CD4-positive, alpha-beta T cell treated with Interferon alpha-2 for 1 hour (primary cell): Measurements from ENCODE around the gene AKT1S1.
"Not testable (repeated sequence)": the region's sequence is repeated elsewhere in the genome, so short reads cannot be mapped to it uniquely, and the experiment has no call there.

ENCODE experiments used
- DNase-seq, 2 donors: peaks; one replicate each; pipeline ENCODE4 v3.0.0-alpha.2; 2020 to 2022

AKT1S1 gene

DNA sequence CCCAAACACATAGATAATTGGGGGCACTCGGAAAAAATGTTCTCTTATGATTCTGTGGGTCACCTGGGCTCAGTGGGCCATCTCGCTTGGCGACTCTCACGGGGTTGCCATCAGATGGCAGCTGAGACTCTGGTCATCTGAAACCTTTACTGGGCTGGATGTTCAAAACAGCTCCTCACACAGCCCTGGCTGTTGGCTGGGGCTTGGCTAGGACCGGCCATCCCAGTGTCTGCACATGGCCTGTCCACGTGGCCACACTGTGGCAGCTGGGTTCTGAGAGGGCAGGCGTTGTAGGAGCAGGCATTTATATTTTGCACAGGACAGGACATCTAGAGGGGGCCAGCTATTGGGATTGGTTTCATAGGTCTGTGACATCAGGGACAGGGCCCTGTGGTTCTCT is 43.6 kb downstream of the AKT1S1 start:
- DNase-seq, result no peak

GRCh38 chr19:49832556-49832955 is 44.6 kb downstream of the AKT1S1 start:
- DNase-seq, result no peak

DNA sequence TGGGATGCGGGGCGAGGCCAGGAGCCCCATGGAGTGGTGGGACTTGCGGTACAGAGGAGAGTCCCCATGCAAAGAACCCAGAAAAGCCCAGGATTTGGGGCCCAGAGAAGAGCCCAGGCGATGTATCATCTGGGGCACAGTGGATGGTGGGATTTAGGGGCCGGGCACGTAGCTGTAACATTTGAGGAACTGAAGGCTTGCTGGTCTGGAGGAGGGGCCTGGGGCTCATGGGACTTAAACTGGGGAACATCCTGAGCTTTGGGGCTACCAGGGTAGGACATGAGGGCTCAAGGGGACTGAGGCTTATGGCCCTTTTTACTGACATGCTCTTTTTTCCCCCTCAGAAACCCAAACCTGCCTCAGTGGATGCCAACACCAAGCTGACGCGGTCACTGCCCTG is 45.6 kb downstream of the AKT1S1 start:
- DNase-seq, result no peak

- no peak for DNase-seq
Measured at GRCh38 chr19:49830766-49831165, 46.4 kb downstream of the AKT1S1 start.

- DNase-seq, result no peak
Measured at GRCh38 chr19:49829721-49830120, 47.4 kb downstream of the AKT1S1 start.

GRCh38 chr19:49829200-49829599 is 48.0 kb downstream of the AKT1S1 start:
- no peak for DNase-seq

DNA sequence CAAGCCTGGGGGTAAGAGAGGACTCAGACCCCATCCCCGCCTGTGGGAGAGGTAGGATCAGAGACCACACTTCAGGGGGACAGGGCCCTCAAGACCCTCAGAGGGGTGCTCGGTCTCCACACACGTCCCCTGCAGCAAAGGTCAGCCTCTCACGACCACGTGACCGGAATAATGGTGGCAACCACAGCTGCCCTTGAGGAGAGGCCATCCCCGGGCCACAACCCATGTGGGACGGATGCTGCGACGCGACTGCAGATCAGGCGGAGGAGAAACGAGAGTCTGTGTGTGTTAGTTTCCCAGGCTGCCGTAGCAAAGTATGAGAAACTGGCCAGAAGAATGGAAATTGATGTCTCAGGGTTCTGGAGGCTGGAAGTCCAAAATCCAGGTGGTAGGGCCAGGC is 50.1 kb downstream of the AKT1S1 start:
- no peak for DNase-seq

- DNase-seq, result no peak
Measured at GRCh38 chr19:49824662-49825061, 52.5 kb downstream of the AKT1S1 start.

GRCh38 chr19:49823472-49823871 is 53.7 kb downstream of the AKT1S1 start:
- no peak for DNase-seq

DNA sequence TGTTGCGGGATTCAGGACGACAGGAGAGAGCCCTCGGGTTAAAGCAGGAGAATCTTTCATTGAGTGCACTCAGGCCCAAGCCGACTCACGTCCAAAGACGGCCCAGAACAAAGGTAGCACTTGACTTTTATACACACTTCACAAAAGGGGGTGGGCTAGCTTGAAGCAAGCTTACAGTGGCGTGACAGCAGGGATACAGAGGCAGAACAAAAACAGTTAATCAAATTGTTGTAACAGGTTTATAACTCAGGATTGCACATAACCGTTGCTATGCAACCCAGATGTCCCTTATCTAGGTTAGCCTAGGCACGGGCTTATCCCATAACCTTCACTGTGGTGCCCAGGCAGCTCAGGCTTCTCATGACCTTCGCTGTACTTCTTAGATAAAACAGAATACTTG is 57.0 kb downstream of the AKT1S1 start:
- no peak for DNase-seq

DNA sequence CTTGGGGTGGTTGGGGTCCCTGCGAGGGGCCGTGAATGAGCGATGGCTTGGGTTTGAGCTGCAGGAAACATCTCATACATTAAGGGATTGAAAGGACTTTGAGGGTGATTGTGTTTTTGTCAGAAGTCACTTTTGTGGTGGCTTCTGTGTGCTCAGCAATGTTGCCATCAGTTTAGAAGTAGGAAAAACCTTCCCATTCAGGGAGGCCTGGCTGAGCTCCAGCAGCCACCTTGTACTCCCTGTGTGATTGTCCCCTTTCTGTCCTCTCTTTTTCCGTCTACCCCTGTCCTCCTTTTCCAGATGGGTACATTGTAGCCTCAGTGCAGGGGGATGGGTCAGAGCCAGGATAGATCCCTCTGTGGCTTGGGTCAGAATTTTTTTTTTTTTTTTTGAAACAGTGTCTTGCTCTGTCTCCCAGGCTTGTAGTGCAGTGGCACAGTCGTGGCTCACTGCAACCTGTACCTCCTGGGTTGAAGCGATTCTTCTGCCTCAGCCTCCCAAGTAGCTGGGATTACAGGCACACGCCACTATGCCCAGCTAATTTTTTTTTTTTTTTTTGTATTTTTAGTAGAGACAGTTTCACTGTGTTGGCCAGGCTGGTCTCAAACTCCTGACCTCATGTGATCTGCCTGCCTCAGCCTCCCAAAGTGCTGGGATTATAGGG is 57.6 kb downstream of the AKT1S1 start:
- not testable (repeated sequence) for DNase-seq
